ENCODE measurements around the gene CAMK2G.
A peak's percentile ranks its signal among the peaks of the same experiment; 100 is the strongest.

CAMK2G gene

GRCh38 chr10:73863039-73863817, 11.1 kb downstream of the CAMK2G start:
- DNase-seq (ENCODE audit: low read depth in 3 of 3) = no peak

GRCh38 chr10:73862011-73862410, 12.3 kb downstream of the CAMK2G start:
- DNase-seq (ENCODE audit: low read depth in 3 of 3) = no peak

GRCh38 chr10:73859784-73860491, 14.4 kb downstream of the CAMK2G start:
- no peak for DNase-seq (ENCODE audit: low read depth in 3 of 3)

GRCh38 chr10:73859428-73859783, 14.9 kb downstream of the CAMK2G start:
- no peak for DNase-seq (ENCODE audit: low read depth in 3 of 3)

GRCh38 chr10:73858750-73859427, 15.5 kb downstream of the CAMK2G start:
- DNase-seq (ENCODE audit: low read depth in 3 of 3) = no peak

- DNase-seq (ENCODE audit: low read depth in 3 of 3) = no peak
These were observed 16.2 kb downstream of the CAMK2G start for GRCh38 chr10:73858013-73858708.

- no peak for DNase-seq (ENCODE audit: low read depth in 3 of 3)
These were observed 16.9 kb downstream of the CAMK2G start for GRCh38 chr10:73857446-73857845.

- DNase-seq (ENCODE audit: low read depth in 3 of 3) = no peak
These were observed 18.1 kb downstream of the CAMK2G start for GRCh38 chr10:73856261-73856660.

GRCh38 chr10:73855413-73855812, 18.9 kb downstream of the CAMK2G start:
- no peak for DNase-seq (ENCODE audit: low read depth in 3 of 3)

GRCh38 chr10:73854310-73854709, 20.0 kb downstream of the CAMK2G start:
- DNase-seq (ENCODE audit: low read depth in 3 of 3) = no peak

- DNase-seq (ENCODE audit: low read depth in 3 of 3) = no peak
These were observed 21.2 kb downstream of the CAMK2G start for GRCh38 chr10:73853196-73853595.

GRCh38 chr10:73850863-73851461, 23.4 kb downstream of the CAMK2G start:
- no peak for DNase-seq (ENCODE audit: low read depth in 3 of 3)

GRCh38 chr10:73850211-73850610, 24.1 kb downstream of the CAMK2G start:
- no peak for DNase-seq (ENCODE audit: low read depth in 3 of 3)

- DNase-seq (ENCODE audit: low read depth in 3 of 3) = peak; percentile 85 to 87 (median 86)
These were observed 25.4 kb downstream of the CAMK2G start for GRCh38 chr10:73848821-73849489.

GRCh38 chr10:73847031-73847430, 27.3 kb downstream of the CAMK2G start:
- DNase-seq (ENCODE audit: low read depth in 3 of 3) = no peak

GRCh38 chr10:73843261-73843660, 31.1 kb downstream of the CAMK2G start:
- DNase-seq (ENCODE audit: low read depth in 3 of 3) = no peak

- no peak for DNase-seq (ENCODE audit: low read depth in 3 of 3)
These were observed 32.0 kb downstream of the CAMK2G start for GRCh38 chr10:73842349-73842748.

- DNase-seq (ENCODE audit: low read depth in 3 of 3) = no peak
These were observed 32.6 kb downstream of the CAMK2G start for GRCh38 chr10:73841526-73842285.

- no peak for DNase-seq (ENCODE audit: low read depth in 3 of 3)
These were observed 33.3 kb downstream of the CAMK2G start for GRCh38 chr10:73841061-73841421.

GRCh38 chr10:73840403-73841060, 33.8 kb downstream of the CAMK2G start:
- DNase-seq (ENCODE audit: low read depth in 3 of 3) = no peak
